DND-41 (cell line): ENCODE data around the gene ZBTB3.

Source experiments
- CTCF ChIP-seq: IDR thresholded peaks from 2 replicates; pipeline ENCODE4 v1.5.1; 2012; ENCODE audit warnings: borderline replicate concordance, low read length, moderate library complexity, mild to moderate bottlenecking; ENCODE audit not compliant: poor library complexity, severe bottlenecking; ENCODE audit errors: extremely low read depth
- EZH2 ChIP-seq: IDR thresholded peaks from 3 replicates; pipeline ENCODE4 v1.6.1; 2012; ENCODE audit warnings: borderline replicate concordance, low read depth, mild to moderate bottlenecking, moderate library complexity, low read length, inconsistent platforms; ENCODE audit not compliant: severe bottlenecking

- TF ChIP-seq CTCF (no peak), EZH2 (no peak)
Measured at GRCh38 chr11:62727165-62727871, 26.6 kb downstream of the ZBTB3 start, which contains the start of gene HNRNPUL2.
